ENCODE measurements around the gene MOGAT2.

MOGAT2 gene

DNA sequence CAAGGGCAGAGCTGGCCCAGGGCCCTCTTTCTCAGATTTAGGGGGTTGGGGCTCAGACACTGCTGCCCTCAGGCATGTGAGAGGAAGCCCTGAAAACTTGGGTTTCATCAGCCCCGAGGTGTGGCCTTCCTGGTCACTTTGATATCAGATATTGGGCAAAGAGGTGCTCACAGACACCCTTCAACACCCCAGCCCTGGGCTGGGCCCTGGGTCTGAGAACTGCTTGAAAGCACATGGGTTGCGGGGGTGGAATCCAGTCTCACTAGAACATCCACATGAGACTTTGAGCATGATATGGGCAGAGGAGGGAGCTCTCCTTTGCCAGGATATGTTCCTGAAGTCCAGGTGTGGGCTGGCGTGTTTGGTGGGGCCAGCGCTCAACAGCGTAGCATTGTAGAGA lies 61.3 kb downstream of the MOGAT2 start:
- Histone ChIP-seq H3K79me2 (ENCODE audit: low read length) (no peaks in the 10 kb centered on the region), H3K27me3 (replicated peaks; ENCODE audit: insufficient read depth, low read length) (no peaks in the 10 kb centered on the region), H3K9me3 (replicated peaks; ENCODE audit: insufficient read depth, low read length) (no peaks in the 10 kb centered on the region), H3K27ac (ENCODE audit: low read length) (no peak overlapping the region), H3K4me3 (ENCODE audit: low read length) (no peak overlapping the region), H3K4me2 (ENCODE audit: low read depth, low read length) (no peak overlapping the region), H3K9me2 (replicated peaks; ENCODE audit: insufficient read depth, low read length) (no peaks in the 10 kb centered on the region), H3K9ac (ENCODE audit: low read length) (no peak overlapping the region), H3K36me3 (replicated peaks; ENCODE audit: insufficient read depth, low read length) (no peaks in the 10 kb centered on the region), H2AFZ (ENCODE audit: low read length) (no peak overlapping the region), H3F3A (ENCODE audit: insufficient read depth, low read length) (no peaks in the 10 kb centered on the region), H3K4me1 (ENCODE audit: low read length) (peaks cover 1% of the 10 kb centered on the region; the same call in 1 of the 2 replicates), H4K20me1 (ENCODE audit: insufficient read depth, low read length) (no peaks in the 10 kb centered on the region)
- no peak for TF ChIP-seq EZH2 (optimal IDR thresholded peaks at IDR 0.05; ENCODE audit: low read depth, low read length)
- no peak for TF ChIP-seq CTCF (IDR thresholded peaks at IDR 0.05; ENCODE audit: low read length)
- TF ChIP-seq EZH2phosphoT487 (IDR thresholded peaks at IDR 0.05; ENCODE audit: low read length): no peak
- DNase-seq: no peak

DNA sequence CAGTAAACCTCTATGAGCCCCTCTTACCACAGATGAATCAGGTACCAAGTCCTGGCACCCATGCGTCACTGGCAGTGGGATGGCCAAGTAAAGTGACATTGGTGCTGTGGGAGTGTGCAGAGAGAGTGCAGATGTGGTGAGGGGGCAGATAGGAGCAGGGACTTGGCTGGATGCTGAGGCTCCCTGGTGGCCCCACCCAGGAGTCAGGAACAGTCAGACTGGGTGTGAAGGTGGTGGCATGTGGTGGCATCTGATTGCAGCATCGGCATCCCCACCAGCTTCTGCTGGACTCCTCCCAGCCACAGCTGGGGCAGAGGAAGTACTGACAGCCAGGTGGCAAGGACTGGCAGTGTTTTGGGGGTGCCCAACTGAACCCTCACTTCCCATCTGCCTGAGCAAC lies 62.3 kb downstream of the MOGAT2 start:
- no peak overlapping the region for H3K4me2 ChIP-seq (ENCODE audit: low read depth, low read length)

DNA sequence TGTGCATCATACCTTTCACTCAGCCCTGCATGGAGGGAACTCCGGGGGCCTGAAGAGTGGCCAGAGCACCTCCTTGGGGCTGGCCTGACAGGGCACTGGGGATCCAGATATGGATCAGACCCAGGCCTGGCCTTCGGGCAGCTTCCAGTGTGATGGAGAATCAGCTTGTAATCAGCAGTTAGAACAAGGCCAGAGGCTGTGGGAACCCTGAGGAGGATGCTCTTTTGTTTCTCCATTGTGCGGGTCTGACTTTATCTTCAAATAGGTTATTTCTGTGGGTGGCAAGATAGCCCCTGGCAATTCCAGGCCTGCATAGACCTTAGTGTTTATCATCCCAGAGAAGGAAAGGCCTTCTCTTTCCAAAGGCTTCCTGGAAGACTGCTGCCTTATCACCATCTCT lies 63.2 kb downstream of the MOGAT2 start:
- Histone ChIP-seq H3F3A (ENCODE audit: insufficient read depth, low read length) (no peaks in the 10 kb centered on the region), H4K20me1 (ENCODE audit: insufficient read depth, low read length) (no peaks in the 10 kb centered on the region), H3K4me1 (ENCODE audit: low read length) (no peaks in the 10 kb centered on the region)

More for the DNA sequence above, 62.3 kb downstream of the MOGAT2 start:
- no peak for TF ChIP-seq EZH2 (optimal IDR thresholded peaks at IDR 0.05; ENCODE audit: low read depth, low read length)
- TF ChIP-seq EZH2phosphoT487 (IDR thresholded peaks at IDR 0.05; ENCODE audit: low read length): no peak
- no peak for TF ChIP-seq CTCF (IDR thresholded peaks at IDR 0.05; ENCODE audit: low read length)
- H3F3A ChIP-seq (ENCODE audit: insufficient read depth, low read length): no peaks in the 10 kb centered on the region
- no peaks in the 10 kb centered on the region for H3K79me2 ChIP-seq (ENCODE audit: low read length)
- H3K9ac ChIP-seq (ENCODE audit: low read length): no peak overlapping the region
- no peaks in the 10 kb centered on the region for H3K9me3 ChIP-seq (replicated peaks; ENCODE audit: insufficient read depth, low read length)
- no peak overlapping the region for H2AFZ ChIP-seq (ENCODE audit: low read length)
- no peak overlapping the region for H3K4me3 ChIP-seq (ENCODE audit: low read length)
- H3K27ac ChIP-seq (ENCODE audit: low read length): no peak overlapping the region
- H3K9me2 ChIP-seq (replicated peaks; ENCODE audit: insufficient read depth, low read length): no peaks in the 10 kb centered on the region
- H4K20me1 ChIP-seq (ENCODE audit: insufficient read depth, low read length): no peaks in the 10 kb centered on the region
- no peaks in the 10 kb centered on the region for H3K36me3 ChIP-seq (replicated peaks; ENCODE audit: insufficient read depth, low read length)
- DNase-seq: no peak
- H3K27me3 ChIP-seq (replicated peaks; ENCODE audit: insufficient read depth, low read length): no peaks in the 10 kb centered on the region
- no peaks in the 10 kb centered on the region for H3K4me1 ChIP-seq (ENCODE audit: low read length)

More for the DNA sequence above, 63.2 kb downstream of the MOGAT2 start:
- Histone ChIP-seq H3K36me3 (replicated peaks; ENCODE audit: insufficient read depth, low read length) (no peaks in the 10 kb centered on the region), H3K9ac (ENCODE audit: low read length) (no peak overlapping the region), H3K4me2 (ENCODE audit: low read depth, low read length) (no peak overlapping the region), H3K4me3 (ENCODE audit: low read length) (no peak overlapping the region), H3K9me3 (replicated peaks; ENCODE audit: insufficient read depth, low read length) (no peaks in the 10 kb centered on the region), H3K27ac (ENCODE audit: low read length) (no peak overlapping the region), H2AFZ (ENCODE audit: low read length) (no peak overlapping the region), H3K79me2 (ENCODE audit: low read length) (no peaks in the 10 kb centered on the region), H3K9me2 (replicated peaks; ENCODE audit: insufficient read depth, low read length) (no peaks in the 10 kb centered on the region), H3K27me3 (replicated peaks; ENCODE audit: insufficient read depth, low read length) (no peaks in the 10 kb centered on the region)
- TF ChIP-seq EZH2phosphoT487 (IDR thresholded peaks at IDR 0.05; ENCODE audit: low read length): no peak
- TF ChIP-seq CTCF (IDR thresholded peaks at IDR 0.05; ENCODE audit: low read length): no peak
- TF ChIP-seq EZH2 (optimal IDR thresholded peaks at IDR 0.05; ENCODE audit: low read depth, low read length): no peak
- DNase-seq: no peak

All from MM.1S (cell line).